K562 (cell line): ENCODE measurements around the gene ITGB2. TPM values are rescaled to one million over a fixed set of nuclear protein-coding genes. Genes with fewer than 3 reads are reported as not detected.

Experiments used
- CEBPG ChIP-seq, 3 experiments: fragments of 200-800 bp in 1 of 3; sonication (Bioruptor generic) in 1 of 3; sonication (generic) in 1 of 3; formaldehyde crosslinking in 1 of 3; IDR thresholded peaks in 2 of 3; conservative IDR thresholded peaks in 1 of 3; 2 replicates each; pipeline versions ENCODE4 v1.6.1 to v1.8.0; 2016 to 2022; ENCODE audit warnings: missing compliant biosample characterization in 2 of 3, missing genetic modification characterization in 2 of 3, mild to moderate bottlenecking in 1 of 3, missing genetic modification reagents in 1 of 3
- CHCHD3 ChIP-seq: fragments of 250-450 bp; sonication (Bioruptor Pico); IDR thresholded peaks from 2 replicates; pipeline ENCODE4 v2.1.2; 2022; ENCODE audit warnings: mild to moderate bottlenecking
- DNMT1 ChIP-seq: fragments of 450-650 bp; IDR thresholded peaks from 2 replicates; pipeline ENCODE4 v1.6.1; 2016; ENCODE audit warnings: antibody characterized with exemption, mild to moderate bottlenecking
- ETV5 ChIP-seq: sonication (generic); formaldehyde crosslinking; IDR thresholded peaks from 2 replicates; pipeline ENCODE4 v1.4.0; 2020; ENCODE audit warnings: low read depth, mild to moderate bottlenecking, missing genetic modification reagents
- FOXP4 ChIP-seq: sonication (generic); formaldehyde crosslinking; IDR thresholded peaks from 2 replicates; pipeline ENCODE4 v1.8.0; 2022; ENCODE audit warnings: mild to moderate bottlenecking, missing genetic modification reagents, borderline replicate concordance
- KDM4B ChIP-seq, 2 experiments: fragments of 450-650 bp in 1 of 2; sonication (generic) in 1 of 2; IDR thresholded peaks; 2 replicates each; pipeline ENCODE4 v1.6.1; 2016 to 2017; ENCODE audit warnings: borderline replicate concordance in 2 of 2, antibody characterized with exemption in 1 of 2, low read depth in 1 of 2, mild to moderate bottlenecking in 1 of 2
- MXD1 ChIP-seq: fragments of 250-450 bp; sonication (Bioruptor Pico); IDR thresholded peaks from 2 replicates; pipeline ENCODE4 v1.8.0; 2021; ENCODE audit warnings: borderline replicate concordance, mild to moderate bottlenecking, moderate library complexity; ENCODE audit not compliant: poor library complexity, severe bottlenecking
- NFE2 ChIP-seq: IDR thresholded peaks from 2 replicates; pipeline ENCODE4 v1.6.1; 2014; ENCODE audit warnings: antibody characterized with exemption, low read depth
- RCOR1 ChIP-seq, 2 experiments: IDR thresholded peaks; 2 replicates each; pipeline ENCODE4 v1.6.1; 2012; ENCODE audit warnings: low read depth in 2 of 2, low read length in 2 of 2, borderline replicate concordance in 1 of 2, improper control_type of control experiment in 1 of 2
- RNF2 ChIP-seq: sonication (generic); IDR thresholded peaks from 2 replicates; pipeline ENCODE4 v1.6.1; 2016
- SIN3A ChIP-seq, 2 experiments: fragments of 150-350 bp in 1 of 2; IDR thresholded peaks; 2 replicates each; pipeline ENCODE4 v1.6.1; 2011 to 2016; ENCODE audit warnings: borderline replicate concordance in 2 of 2, low read depth in 2 of 2, low read length in 2 of 2, mild to moderate bottlenecking in 2 of 2, moderate library complexity in 2 of 2; ENCODE audit not compliant: control insufficient read depth in 1 of 2
- SNRNP70 ChIP-seq: fragments of 200-400 bp; formaldehyde crosslinking; optimal IDR thresholded peaks from 2 replicates; pipeline ENCODE3; 2017; ENCODE audit warnings: low read depth, low read length
- SP1 ChIP-seq: sonication (generic); formaldehyde crosslinking; IDR thresholded peaks from 2 replicates; pipeline ENCODE4 v1.8.1; 2022; ENCODE audit warnings: mild to moderate bottlenecking, missing genetic modification reagents
- ZNF263 ChIP-seq: sonication (generic); formaldehyde crosslinking; IDR thresholded peaks from 2 replicates; pipeline ENCODE4 v1.8.0; 2022; ENCODE audit warnings: mild to moderate bottlenecking, missing genetic modification reagents, borderline replicate concordance
- ZNF280A ChIP-seq: fragments of 450-650 bp; IDR thresholded peaks from 2 replicates; pipeline ENCODE4 v1.6.1; 2018; ENCODE audit warnings: mild to moderate bottlenecking, low read depth; ENCODE audit not compliant: partially characterized antibody
- ZSCAN32 ChIP-seq: fragments of 450-650 bp; formaldehyde crosslinking; IDR thresholded peaks from 2 replicates; pipeline ENCODE4 v1.4.0; 2020; ENCODE audit warnings: mild to moderate bottlenecking, moderate library complexity
- polyA plus RNA-seq, 8 experiments: library from polyadenylated mRNA; depleted of rRNA in 4 of 8; stranded (reverse) in 5 of 8; unstranded in 3 of 8; fragments of >200 nt; fragmentation: Nextera tagmentation in 2 of 8; fragmentation: Illumina TruSeq in 1 of 8; extraction: Ambion mirVana in 2 of 8; extraction: Trizol in 1 of 8; gene quantifications; 2 replicates each; pipeline versions ENCODE4 v1.2.1 to v1.2.3, GENCODE V29; 2011 to 2014; ENCODE audit warnings: inconsistent platforms in 1 of 8, missing spikeins in 1 of 8
- total RNA-seq, 7 experiments: library from RNA; depleted of rRNA in 6 of 7; stranded (reverse); fragments of >200 nt in 6 of 7; fragmentation: Illumina TruSeq in 2 of 7; extraction: Trizol in 2 of 7; gene quantifications; 2 replicates each; pipeline versions ENCODE4 v1.2.1 to v1.2.3, GENCODE V29; 2011 to 2021; ENCODE audit warnings: low replicate concordance in 1 of 7
- TF ChIP-seq, protein P1 (sequence below): fragments of 250-450 bp; sonication (Bioruptor Pico); IDR thresholded peaks from 2 replicates; pipeline ENCODE4 v1.5.0; 2021; ENCODE audit warnings: mild to moderate bottlenecking, moderate library complexity

ITGB2 gene
- total and polyA plus RNA-seq, 9 of the 15 experiments (the other 6 are each of a cell fraction or from before 2014, with no cell fraction given), result 0.07 to 1.3 (median 0.51) TPM; not detected in 2

GRCh38 chr21:44872649-44873355 is 47.9 kb downstream of the ITGB2 start (continued):
- no peak for TF ChIP-seq ZNF280A
- TF ChIP-seq RNF2, result no peak
- no peak for TF ChIP-seq MXD1 (CRISPR knock-in tag)
- TF ChIP-seq RCOR1 (IDR thresholded peaks at IDR 0.05; ENCODE audit: borderline replicate concordance in 1 of 2, low read depth in 2 of 2, low read length in 2 of 2), result no peak
- TF ChIP-seq FOXP4 (CRISPR knock-in tag), result no peak
- no peak for TF ChIP-seq CEBPG (CRISPR knock-in tag; IDR thresholded peaks at IDR 0.05)
- TF ChIP-seq CEBPG (tag; conservative IDR thresholded peaks at IDR 0.05 in 1 of 2, IDR thresholded peaks at IDR 0.05 in 1 of 2), result no peak
- no peak for TF ChIP-seq ETV5 (CRISPR knock-in tag)
- TF ChIP-seq, protein P1, sequence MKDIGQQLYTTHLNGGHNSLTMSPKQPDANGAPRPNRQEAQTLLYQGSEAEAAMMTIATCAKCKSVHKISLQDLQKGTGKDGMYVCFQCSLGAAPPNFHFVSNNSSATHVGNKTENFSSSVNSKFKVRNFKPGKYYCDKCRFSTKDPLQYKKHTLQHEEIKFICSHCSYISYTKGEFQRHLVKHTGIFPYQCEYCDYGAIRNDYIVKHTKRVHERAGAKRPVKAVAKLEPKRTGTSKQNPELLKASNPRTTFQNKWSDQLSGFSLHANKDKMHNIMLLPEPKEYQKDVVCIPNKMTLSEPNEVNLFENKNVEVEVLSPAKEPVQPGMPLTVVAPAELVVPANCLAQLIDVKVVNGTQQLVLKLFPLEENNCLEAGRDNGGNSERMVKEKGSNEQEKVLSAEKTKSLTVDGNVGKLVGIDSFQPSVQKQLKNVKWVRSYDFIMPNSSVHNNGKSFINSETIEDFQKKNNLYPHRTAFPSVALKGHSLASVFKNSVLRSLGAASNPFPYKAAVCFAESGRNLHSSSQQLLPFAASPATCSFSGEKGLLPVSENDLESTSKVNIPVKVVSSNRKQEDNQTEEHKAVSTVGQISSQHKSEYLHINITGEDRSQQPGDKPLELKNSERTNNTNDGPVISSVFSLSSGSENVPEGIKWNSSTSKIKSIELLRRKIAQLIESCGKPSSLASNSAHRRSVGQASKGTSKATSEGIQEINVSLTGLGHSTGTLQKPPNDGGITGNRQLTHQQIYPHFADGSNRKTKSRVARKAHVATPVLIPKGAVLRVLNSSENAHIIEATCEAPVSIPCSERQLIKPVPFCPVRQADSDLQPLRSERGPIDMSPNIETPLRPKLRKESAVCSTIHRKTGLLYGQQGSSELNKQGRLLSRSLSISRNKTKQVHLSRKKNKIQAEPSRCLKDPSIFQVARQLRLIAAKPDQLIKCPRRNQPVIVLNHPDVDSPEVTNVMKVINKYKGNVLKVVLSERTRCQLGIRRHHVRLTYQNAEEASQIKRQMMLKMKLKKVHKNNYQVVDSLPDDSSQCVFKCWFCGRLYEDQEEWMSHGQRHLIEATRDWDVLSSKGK, result no peak
- TF ChIP-seq SNRNP70, result no peak
- no peak for TF ChIP-seq ZSCAN32
- no peak for TF ChIP-seq CHCHD3 (CRISPR knock-in tag)
- TF ChIP-seq NFE2, result no peak
- TF ChIP-seq DNMT1, result no peak
- TF ChIP-seq KDM4B (IDR thresholded peaks at IDR 0.05; ENCODE audit: borderline replicate concordance in 2 of 2, low read depth in 1 of 2), result no peak
- TF ChIP-seq SIN3A (IDR thresholded peaks at IDR 0.05; ENCODE audit: borderline replicate concordance in 2 of 2, control insufficient read depth in 1 of 2, low read depth in 2 of 2, low read length in 2 of 2), result peak in 1 of 2 experiments; percentile 53; a peak in 1 of 4 replicates
- TF ChIP-seq ZNF263, result no peak
- TF ChIP-seq SP1, result no peak
